ENCODE data around the gene GGCX. TPM values are rescaled to one million over a fixed set of nuclear protein-coding genes. Genes with fewer than 3 reads are reported as not detected.

The GGCX gene
- total RNA-seq, 1 donor from 2014 or later: 22.4 TPM

DNA sequence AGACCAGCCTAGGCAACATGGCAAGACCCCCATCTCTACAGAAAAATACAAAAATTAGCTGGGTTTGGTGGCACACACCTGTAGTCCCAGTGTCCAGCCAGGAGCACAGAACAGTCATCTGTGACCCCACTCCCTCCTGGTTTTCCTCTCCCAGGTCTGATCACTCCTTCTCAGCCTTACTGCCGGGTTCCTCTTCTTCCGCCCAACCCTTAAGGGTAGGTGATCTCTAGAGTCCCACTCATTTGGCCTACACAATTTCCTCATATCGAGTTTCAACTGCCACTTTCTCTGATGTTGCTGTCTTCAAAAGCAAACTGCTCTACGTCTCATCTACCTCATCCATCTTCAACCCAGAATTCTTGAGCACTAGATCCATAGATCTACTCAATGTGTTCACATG, 35.7 kb downstream of the GGCX start:
- no peak for FAIRE-seq

DNA sequence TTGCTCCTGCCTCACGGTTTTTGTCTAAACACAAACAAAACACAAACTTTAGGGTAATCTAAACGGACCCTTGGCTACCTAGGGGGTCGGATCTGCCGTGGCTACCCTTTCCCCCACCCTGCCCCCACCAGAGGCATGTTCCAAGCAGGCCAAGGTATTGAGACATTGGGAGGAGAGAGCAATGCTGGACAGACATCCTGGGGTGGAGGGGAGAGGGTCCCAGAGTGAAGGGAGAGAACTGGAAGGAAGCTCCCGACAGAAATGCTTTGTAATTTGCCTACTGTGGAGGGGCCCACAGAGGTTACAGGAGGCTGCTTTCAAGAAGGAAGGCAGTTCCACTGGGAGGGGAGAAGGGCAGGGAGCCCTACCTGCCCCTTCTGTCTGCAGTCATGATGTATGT, 36.3 kb downstream of the GGCX start:
- DNase-seq (ENCODE audit: low spot score in 2 of 2): no peak
- no peak for FAIRE-seq

More for the DNA sequence above, 35.7 kb downstream of the GGCX start:
- no peak for DNase-seq (ENCODE audit: low spot score in 2 of 2)

DNA sequence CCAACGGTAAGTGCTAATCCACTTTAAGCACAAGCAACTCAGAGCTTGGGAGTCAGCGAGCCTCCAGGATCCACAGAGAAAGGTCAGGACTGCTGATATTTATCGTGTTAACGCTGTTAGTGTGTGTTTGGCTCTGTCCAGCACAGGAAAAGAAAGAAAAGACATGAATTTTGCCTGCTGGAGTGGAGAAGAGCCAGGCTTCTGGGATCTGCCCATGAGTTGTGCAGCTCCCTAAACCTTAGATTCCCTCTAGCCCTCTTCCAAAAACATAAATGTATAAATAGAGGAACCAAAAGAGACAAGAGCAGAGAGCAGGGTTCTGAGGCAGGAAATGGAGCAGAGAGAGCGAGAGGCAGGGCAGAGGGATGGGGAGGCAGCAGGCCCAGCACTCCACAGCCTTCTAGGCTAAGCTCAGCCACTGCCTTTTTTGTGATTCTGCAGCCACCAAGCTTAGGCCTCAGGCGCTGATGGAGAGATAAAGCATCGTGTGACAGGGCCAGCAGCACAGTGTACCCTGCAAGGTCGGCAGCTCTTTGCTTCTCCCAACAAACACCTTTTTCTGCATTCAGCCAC, 36.9 kb downstream of the GGCX start:
- FAIRE-seq: no peak
- DNase-seq (ENCODE audit: low spot score in 2 of 2): no peak

DNA sequence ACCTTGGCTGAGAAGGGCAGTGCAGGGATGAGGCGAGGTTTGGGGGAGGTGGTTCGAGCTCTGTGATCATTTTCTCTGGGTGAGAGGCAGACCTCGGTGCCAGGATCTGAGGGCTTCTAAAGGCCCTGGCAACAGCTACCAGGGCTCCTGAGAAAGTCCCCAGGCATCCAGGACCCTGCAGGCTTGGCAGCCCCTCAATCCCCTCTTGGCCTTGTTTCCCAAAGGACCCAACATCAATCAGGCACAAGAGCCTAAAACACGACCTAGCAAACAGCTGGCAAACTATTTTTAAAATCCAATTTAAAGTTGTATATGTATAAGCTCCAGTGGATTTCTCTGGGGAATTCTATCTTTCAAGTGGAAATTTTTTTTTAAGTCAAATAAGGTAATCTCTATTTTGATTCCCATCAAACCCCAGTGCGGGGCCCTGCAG, 37.4 kb downstream of the GGCX start:
- DNase-seq (ENCODE audit: low spot score in 2 of 2): no peak

DNA sequence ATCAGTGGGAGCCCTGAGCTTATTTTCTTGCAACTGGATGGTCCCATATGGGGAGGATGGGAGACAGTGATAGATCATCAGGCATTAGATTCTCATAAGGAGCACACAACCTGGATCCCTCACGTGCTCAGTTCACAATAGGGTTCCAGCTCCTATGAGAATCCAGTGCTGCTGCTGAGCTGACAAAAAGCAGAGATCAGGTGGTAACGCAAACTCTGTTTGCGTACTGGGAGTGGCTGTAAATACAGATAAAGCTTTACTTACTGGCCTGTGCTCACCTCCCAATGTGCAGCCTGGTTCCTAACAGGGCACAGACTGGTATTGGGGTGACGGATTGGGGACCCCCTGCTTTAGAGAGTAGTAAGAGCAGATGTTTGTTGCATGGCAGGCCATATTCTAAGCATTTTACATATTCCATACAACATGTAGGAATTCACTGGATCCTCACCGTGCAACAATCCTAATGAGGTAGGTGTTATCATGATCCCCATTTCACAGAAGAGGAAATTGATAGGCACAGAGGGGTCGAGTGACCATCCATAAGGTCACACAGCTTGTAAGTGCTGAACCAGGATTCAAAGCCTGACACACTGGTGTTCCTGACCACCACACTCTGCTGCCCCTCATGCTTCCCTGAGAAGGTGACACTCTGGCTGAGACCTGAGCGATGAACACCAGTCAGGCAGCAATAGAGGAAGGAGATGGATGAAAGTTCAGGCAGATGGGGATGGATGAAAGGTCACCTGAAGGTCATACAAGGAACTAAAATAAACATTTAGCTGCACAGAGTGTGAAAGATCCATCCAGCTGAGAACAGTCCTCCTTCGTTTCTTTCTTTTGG, 38.0 kb downstream of the GGCX start:
- FAIRE-seq: no peak
- no peak for DNase-seq (ENCODE audit: low spot score in 2 of 2)

More for the DNA sequence above, 37.4 kb downstream of the GGCX start:
- no peak for FAIRE-seq

DNA sequence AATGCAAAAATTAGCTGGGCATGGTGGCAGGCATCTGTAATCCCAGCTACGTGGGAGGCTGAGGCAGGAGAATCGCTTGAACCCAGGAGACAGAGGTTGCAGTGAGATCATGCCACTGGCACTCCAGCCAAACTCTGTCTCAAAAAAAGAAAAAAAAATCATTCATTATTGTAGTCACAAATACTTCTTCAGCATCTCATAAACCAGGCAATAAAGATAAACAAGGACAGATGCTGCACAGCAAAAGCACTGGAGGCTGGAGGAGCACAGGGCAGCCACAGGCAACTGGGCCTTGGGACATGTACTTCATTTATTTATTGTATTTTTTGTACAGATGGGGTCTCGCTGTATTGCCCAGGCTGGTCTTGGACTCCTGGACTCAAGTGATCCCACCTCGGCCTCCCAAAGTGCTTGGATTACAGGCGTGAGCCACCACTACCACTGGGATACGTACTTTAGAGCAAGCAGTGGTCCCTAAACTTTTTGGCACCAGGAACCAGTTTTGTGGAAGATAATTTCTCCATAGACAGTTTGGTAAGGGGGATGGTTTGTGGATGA, 39.1 kb downstream of the GGCX start:
- FAIRE-seq (no peak), DNase-seq (ENCODE audit: low spot score in 2 of 2) (no peak)

DNA sequence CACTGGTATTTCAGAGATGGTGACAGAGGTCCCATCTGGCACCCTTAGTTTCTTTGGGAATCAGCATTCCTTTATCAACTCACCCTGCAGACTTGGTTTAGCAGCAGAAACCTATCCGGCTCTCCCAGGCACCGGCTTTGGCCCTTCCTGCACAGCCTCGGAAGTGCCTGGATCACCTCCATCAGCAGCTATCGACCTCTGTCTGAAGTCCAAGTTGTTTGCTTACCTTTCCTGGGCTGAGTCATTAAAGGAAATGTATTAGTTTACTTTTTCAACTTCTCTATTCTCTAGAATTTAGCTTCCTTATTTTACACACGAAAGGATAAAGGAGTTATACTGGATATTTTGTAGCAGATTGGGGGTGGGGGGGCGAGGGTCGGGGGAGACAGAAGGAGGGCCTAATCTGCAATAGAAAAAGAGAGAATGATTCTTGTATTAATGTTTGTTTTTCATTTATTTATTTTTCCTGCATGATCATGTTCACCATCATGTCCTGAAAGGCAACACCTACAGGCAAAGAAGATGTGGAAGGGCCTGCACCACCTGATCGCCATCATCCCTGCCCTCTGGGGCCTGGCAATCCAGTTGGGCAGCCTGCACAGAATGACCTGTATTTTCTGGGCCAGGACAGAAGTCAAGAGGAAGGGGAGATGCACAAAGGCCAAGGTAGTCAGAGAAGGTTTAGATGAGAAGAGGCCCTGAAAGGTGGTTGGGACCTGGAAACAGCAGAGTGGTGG, 44.5 kb downstream of the GGCX start:
- no peak for DNase-seq (ENCODE audit: low spot score in 2 of 2)
- FAIRE-seq: no peak

DNA sequence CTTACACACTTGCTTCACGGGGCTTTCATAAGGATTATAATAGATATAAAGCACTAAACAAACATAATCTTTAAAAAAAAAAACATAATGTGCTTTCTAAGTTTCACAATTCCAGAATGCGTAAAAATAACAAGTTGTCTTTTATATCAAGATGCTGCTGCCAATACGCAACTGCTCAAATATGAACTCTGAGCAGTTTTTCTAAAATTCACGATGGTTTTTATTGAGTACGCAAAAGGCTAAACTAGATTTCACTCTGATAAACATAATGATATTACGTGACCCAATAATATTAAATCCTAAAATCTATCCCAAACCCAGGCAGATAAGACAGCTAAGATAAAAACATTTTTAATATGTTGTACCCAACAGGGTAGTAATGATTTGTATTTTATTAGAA, 47.0 kb downstream of the GGCX start:
- DNase-seq (ENCODE audit: low spot score in 2 of 2): no peak
- no peak for FAIRE-seq

DNA sequence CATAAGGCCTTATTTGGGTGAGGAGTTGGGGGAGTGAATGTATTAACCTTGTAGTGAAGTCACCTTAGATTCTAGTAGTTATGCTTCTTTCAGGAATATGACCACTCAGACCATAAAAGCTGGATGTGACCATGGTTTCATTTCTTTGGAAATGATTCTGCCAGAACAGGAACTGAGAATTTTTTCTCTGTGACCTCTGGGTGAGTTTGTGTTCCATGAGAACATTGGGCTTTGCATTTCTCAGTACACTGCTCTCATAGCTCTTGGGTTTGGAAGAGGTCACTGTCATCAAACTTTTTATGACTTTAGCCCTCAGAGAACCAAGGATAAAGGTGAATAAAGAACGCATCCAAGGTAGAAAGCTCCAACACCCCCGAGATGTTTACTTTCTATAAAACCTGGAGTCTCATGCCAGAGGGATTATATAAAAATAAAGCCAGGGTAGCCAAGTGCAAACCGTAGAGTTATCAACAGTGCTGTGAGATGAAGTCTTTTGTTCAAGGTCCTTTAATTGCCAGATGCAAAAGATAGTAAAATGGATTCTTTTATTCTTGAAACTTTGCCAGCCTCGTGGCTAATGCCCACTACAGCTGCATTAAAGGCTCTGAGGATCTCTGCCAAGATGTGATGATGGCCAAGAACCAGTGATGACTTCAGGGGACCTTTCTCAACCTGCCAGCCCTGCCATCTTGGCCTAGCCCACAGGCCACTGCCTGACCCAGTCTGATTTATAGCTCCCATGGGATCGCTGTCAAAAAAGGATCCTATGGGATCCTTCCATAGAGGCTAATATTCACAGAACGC, 50.1 kb downstream of the GGCX start:
- no peak for DNase-seq (ENCODE audit: low spot score in 2 of 2)
- no peak for FAIRE-seq

DNA sequence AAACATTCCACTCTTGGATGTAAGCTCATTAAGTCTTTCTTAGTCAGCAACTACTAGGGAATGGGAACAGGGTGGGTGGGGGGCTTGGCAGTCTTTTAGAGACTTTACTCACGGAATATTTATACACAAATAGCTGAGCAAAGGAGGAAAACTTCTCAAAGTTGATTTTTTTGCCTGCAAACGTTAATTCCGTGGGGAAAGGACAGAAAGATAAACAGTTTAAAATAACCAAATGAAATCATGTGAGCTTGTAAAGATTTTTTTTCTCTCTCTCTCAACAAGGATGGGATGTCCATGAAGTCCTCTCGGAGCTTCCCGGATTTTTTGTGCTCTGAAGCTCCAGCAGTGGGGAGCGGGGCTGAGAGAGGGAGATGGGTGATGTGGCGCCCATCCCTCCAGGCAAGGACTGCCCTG, 54.5 kb downstream of the GGCX start:
- DNase-seq (ENCODE audit: low spot score in 2 of 2) (no peak), FAIRE-seq (no peak)

DNA sequence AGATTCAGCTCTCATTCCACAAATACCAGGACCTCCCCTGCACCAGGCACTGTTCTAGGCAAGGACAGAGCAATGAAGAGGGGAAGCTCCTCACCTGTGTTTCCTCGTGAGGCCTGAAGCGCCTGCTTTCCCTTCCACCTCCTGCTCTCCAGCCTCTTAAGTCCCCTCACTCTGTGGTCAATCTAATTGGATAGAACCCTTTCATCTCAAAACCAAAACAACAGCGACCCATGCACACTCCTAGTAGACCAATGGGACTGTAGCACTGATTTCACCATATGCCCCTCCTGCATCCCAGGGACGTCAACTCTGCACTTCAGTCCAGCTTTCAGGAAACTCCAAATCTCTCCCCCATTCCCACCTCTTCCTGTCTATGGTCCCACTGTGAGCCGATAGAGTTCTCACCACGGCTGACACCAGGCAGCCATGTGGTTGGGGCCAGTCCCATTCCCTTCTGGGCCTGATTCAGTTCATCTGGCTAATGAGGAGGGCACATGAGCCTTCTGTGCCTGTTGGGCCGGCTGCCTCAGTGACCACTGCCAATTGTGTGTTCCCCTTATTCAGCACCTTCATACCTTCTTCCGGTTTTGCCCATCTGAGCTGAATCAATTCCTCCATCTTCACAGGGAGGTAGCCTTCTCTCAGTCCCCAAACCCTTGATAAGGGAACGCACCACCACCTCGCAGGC, 55.6 kb downstream of the GGCX start:
- FAIRE-seq (no peak), DNase-seq (ENCODE audit: low spot score in 2 of 2) (no peak)

DNA sequence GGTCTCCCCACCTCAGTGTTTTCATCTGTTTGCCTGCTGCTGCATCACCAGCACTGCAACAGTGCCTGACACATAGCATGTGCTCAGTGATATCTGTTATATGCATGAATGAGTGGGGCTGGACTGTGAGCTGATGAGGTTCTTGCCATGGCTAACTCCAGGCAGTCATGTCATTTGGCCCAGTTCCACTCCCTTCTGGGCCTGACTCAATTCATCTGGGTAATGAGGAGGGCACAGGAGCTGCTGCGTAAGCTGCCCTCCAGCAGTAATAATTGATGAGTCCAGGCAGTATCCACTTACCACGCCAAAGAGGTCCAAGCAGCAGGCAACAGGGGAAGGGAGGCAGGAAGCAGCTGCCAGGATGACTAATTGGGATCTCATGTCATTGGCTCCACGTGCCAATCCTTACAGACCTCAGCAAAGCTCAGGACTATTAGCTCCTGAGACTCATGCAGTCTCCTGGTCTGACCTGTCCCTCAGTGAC, 56.5 kb downstream of the GGCX start:
- no peak for FAIRE-seq
- no peak for DNase-seq (ENCODE audit: low spot score in 2 of 2)

DNA sequence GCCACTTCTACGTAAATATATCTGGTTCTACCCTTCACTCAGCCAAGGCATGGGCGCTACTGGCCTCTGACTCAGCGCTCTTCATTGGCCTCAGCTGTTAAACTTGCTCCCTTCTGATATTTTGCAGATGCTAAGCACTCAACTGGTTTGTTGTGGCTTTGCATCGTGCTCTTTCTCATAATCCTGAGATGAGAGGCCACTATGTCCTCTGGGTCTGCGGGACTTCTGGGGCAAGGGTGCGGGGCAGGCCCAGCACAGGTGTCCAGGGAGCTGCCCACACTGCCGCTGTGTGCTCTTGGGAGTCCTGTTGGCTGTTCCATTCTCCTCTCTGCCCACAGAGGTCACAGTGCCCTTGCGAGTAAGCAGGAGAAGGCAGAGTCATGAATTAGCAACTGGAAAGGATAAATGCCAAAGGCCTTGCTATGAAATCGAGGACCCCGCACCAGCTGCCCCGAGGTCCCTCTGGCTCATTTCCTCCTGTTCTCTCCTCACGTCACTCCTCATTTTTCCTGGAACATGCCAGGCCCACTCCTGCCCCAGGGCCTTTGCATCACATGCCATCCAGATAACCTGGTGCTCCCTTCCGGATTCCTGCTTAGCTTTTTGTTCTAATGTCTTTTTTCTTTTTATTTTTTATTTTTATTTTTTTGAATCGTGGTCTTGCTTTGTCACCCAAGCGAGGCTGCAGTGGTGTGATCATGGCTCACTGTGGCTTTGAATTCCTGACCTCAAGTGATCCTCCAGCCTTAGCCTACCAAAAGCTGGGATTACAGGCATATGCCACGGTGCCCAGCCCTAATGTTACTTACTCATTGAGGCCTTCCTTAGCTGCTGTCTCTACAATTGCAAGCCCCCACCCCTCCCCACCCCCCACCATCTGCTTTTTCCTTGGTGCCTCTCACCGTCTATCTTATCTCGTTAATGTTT, 57.2 kb downstream of the GGCX start:
- FAIRE-seq: no peak
- DNase-seq (ENCODE audit: low spot score in 2 of 2): no peak

DNA sequence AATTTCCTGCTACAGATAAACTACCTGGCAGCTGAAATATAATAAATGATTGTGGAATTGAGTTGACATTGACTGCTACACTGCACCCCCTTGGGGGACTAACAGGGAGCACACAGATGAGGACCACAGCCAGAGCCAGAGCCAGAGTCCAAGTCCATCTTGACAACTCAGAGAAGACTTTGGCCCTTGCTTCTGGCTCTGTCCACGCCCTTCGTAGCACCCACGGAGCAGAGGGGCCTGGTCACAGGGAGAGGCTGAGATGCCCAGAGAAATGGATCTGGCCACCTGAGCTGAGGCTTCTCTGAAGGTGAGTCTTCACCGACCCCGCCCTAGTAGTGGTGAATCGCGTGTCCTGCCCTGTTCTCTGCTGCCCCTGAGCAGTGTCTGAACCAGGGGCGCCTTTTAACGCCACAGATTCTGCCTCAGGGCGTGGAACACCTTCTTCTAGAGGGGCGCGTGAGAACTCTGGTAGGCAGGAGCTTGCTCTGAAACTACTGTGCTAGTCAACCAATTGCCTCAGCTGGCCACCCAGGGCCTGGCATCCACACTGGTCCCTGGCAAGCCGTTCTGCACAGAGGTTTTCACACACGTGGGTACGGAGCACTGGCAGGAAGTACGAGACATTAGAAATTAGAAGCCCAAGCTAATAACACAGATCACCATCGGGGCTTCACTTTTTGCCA, 58.0 kb downstream of the GGCX start:
- no peak for FAIRE-seq
- DNase-seq (ENCODE audit: low spot score in 2 of 2): no peak

DNA sequence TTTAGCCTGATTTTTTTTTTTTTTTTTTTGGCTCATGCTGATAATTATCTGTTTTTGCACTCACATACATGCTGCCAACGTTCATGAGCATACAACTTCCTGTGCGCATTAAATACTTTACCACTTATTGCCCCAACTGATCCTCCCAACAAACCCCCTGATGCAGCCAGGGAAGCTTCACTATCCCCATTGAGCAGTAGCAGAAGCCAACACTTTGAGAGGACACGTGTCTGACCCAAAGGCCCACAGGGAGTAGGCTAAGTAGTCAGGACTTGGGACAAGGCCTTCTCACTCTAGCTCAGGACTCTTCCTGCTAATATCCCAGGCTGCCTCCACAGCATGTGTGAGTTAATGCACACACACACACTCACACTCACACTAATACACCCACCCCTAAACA, 58.6 kb downstream of the GGCX start:
- no peak for FAIRE-seq
- no peak for DNase-seq (ENCODE audit: low spot score in 2 of 2)

DNA sequence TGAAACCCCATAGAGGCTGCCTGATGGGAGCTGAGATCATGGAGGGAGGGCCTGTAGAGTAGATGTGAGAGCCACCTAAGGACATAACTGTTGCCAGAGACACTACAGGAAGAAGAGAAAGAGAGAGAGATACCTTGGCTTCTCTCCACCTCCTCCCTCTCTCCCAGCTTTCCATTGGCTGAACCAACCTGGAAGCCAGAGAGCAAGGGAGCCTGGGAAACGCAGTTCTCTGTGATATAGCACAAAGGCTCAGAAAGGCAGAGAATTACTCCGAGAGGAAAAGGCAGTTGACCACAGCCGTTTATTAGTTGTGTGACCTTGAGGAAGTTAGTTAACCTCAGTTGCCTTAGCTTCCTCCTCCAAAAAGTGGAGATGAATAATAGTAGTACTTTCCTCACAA, 60.0 kb downstream of the GGCX start:
- FAIRE-seq (no peak), DNase-seq (ENCODE audit: low spot score in 2 of 2) (no peak)

DNA sequence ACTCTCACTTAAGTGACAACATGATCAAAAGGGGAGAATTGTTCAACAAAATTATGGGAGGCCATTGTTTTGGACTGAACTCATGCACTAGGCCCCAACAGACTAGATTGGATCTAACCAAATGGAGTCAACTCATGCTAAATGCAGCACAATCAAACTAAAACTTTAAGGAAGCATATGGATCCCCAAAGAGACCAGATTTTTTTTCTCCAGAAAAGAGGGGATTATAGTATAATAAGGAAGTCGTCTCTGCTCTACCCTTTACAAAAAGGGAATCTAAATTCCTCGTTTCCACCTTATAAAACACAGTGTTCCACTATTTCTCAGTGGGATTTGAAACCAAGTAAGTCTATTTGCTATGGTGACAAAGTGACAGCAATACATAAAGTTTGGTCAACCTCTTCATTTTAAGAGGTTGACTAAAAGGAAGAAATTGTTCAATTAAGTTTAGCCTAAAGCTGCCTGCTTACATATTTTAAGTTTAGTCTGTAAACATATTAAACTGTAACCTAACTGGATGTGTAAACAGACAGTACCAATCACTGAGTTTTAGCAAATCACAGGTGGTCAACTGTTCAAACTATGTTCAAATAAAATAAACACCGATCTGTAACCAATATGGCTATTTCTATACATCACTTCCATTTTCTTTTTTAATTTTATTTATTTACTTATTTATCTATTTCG, 63.2 kb downstream of the GGCX start:
- FAIRE-seq: no peak
- no peak for DNase-seq (ENCODE audit: low spot score in 2 of 2)
